Islet of Langerhans (tissue), 1 donor: ENCODE data around the gene BICC1.
"Not testable (repeated sequence)": the region's sequence is repeated elsewhere in the genome, so short reads cannot be mapped to it uniquely, and the experiment has no call there.

Experiments used
- FAIRE-seq: peaks from one replicate; lab custom pipeline; 2011; peaks lifted over from hg19 to GRCh38; lab: Jason Lieb, UNC

The BICC1 gene

DNA sequence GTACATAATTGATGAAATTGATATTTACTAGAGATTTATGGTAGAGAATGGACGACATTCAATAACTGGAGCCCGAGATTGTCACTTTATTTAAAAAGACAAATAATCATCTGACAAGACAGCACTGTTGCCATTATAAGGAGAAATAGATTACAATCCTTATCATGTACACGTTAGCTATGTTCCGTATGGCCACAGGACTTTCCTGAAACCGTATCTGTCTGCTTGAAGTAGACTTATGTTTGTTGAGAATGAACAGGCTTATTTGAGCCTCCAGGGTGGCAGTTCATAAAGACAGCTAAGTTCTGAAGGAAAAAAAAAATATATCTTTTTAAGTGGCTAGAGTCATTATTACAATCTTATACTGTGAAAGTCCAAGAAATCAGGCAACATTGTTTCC is 317.2 kb downstream of the BICC1 start:
- FAIRE-seq = no peak

DNA sequence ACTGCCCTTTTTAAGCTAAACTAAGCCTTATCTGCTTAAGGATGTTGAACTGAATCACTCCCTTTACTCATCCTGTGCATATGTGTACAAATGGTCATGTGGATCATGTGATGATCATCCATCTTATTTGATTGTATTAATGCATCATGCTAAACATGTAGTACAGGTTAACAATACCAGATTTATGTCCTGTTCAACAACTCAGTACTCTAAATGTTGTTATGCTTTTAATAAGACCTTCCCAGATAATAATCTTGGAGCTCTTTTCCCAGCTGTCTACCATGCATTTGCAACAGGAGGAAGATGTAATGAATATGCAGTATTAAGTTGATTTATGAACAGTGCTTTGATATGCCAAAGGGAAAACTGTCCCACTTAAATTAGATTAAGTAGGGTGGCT is 318.0 kb downstream of the BICC1 start:
- FAIRE-seq = no peak

DNA sequence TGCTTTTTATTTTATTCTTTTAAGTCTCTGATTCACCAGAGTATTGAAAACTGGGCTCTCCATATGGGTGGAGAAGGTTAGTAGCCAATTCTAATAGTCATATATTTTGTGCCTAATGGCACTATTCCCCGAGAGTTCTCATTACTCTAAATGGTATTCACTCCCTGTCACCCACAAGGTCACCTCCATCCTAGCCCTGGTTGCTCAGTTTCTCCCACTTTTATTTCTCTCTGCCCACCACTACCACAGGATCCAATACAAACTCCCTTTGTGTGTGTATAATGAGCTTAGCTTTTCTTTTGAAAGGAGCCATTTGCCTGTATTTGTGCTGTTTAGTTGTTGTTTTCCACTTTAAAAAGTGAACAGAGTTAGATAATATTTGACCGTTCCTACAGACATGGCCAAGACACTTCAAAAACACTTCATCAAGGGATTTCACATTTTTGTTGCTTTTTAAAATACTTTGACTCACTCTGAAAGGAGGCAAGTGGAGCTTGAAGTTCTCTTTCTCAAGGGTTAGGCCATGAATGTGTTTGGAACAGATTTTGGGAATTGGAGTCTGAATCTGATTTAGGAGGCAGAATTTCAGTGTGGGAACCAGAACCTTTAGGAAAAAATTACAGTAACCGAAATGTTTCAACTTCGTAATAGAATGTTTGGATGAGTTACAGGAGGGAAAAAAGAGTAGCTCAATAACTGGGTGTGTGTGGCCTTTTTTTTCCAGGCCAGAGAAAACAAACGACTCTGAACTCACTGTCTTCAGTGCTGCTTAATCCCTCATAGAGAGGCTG is 321.3 kb downstream of the BICC1 start:
- FAIRE-seq = no peak

DNA sequence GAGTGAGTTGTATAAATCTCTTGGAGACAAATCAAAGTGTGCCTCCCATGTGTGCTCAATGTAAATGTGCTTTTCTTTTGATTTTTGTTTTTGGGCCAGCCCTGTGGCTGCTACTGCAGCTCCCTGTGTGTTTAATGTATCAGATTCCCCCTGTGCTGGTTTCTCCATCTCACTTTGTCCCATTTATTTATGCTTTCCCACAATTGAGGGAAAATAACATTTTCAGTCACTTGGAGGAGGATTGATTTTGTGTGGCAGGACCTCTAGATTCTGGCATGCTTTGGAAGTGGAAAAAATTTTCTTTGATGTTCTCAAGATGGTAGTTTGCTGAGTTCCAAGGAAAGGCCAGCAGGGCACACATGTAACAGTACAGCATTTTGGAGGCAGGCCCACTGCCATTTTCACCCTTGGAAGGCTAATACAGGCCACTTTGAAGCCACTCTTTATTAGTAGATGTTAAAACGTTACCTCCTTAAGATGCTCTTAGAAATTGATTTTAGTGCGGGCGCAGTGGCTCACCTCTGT is 323.6 kb downstream of the BICC1 start:
- FAIRE-seq = no peak

DNA sequence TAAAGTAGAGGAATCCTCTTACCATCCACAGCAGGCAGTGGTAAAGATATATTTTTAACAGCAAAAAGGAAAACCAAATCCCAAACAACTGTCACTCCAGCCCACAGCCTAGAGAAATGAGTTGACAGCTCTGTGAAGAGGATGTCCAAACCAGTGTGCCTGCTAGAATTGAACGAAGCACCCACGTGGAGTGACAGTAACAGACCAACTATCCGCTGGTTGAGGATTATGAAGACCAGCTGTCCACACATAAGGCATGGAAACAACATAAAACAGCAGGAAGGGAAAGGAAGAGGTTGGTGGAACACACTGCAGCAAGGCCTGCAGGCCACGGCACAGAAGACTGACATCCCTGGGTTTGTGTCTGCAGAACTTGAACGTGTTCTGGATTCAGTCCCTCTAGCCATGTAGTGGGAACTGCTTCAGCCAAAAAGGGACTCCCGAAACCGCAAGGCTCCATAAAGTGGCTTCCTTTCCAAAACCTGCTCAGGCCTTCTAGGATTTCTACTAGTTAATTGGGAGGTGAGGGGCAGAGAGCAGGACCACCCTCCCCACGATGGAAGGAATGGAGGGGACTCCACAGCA is 324.4 kb downstream of the BICC1 start:
- FAIRE-seq = no peak

DNA sequence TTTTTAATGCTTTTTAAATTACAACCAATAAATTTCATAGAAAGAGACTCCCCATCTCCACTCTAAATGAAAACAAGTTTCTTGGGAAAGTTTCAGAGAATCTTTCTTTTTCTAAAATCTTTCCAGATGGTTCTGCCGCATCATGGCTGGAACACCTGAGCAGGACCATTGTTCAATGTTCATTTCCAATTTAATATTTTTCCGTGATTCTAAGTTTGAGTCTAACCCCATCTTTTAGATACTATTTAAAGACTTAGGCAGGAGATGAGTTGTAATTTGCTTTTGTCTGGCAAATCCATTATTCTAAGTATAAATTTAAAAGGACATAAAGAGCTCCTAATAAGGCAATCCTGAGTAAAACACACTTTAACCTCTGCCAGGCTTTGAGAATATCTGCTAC is 325.2 kb downstream of the BICC1 start:
- FAIRE-seq = no peak

DNA sequence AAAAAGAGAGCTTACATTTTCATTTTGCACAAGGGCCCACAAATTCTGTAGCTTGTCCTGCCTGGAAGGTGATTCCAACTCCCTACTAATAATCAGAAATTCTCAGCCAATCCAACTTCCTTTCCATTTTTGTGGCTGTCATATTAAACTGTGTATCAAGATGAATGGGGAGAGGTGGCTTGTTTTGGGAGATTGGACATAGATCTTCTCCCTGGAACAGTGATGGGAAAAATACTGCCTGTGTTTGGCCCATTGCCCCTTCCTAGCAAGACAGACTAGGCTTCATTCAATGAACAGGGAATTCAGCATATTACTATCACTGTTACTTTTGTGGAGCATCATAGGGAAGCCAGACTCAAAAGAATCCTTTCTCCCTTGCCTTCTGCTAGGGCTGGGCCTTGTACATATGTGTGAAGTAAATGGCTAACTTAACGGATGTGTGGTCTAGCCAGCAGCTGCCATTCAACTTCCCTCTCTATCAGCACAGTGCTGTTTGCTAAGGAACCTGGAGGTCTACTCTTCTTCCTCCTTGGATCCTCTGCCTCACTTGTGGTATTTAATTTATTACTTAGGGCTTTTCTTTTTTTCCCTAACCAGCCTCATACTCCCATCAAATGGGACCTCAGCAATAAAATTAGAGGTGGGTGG is 326.0 kb downstream of the BICC1 start:
- no peak for FAIRE-seq

DNA sequence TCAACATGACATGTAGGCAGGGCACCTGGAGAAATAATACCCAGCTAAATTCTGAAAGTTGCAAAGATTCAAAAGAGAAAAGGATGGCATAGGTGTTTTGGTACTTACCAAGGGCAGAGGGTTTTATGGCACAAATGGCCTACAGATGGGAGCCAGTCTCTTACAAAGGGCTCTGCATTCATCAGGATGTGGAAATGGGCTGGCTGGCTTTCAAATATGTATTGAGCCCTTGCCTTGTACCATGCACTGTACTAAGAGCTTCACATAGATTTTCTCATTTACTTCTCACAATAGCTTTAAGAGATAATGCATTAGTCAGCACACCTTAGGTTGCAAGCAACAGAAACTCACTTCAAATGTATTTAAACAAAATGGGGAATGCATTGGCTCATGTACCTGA is 327.1 kb downstream of the BICC1 start:
- no peak for FAIRE-seq

DNA sequence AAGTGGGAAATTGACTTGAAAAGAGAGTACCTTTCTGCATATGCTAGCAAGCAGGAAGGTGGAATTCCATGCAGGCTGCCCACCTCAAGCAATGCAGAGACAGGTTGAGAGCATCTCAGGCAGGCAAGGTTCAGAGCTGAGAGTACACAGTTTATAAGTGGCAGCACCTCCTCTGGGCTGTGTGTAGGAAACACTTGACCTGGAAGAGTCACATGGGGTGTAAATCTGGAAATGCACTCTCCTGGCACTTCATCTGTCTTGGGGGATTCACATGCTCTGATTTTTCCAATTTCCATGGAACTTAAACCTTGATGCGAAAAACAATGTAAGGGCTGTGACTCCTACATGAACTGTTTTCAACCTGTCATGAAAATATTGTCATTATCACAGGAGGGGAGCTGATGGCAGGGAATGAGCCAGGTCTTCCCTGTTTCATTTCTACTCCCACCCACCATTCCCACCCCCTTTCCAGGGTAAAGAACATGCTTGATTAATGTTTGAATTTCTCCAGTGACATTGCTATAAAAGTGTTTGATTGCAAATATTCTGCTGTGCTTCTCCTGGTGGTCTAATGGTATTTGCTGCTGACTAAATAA is 328.3 kb downstream of the BICC1 start:
- no peak for FAIRE-seq

DNA sequence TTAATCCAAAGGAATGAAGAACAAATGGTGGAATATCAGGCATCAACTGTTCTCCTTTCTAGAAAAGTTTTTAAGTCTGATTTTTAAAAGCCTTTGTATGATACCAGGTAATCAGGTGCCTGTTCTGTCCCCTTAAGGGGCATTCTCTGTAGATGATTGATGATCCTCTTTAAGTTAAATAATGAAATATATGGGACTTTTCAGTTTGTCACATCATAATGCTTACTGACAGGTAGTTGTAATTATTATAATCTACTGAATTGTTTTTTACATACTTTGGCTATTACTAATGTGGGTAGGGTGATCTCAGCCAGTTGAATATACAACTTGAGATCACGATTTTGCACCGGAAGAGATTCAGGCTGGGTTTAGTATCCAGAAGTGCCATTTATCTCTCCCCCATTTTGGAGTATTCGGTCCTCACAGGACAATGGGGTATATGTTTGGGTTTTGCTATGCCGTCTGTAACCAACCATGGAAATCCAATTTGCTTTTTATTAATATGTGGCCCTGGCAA is 330.2 kb downstream of the BICC1 start:
- no peak for FAIRE-seq

DNA sequence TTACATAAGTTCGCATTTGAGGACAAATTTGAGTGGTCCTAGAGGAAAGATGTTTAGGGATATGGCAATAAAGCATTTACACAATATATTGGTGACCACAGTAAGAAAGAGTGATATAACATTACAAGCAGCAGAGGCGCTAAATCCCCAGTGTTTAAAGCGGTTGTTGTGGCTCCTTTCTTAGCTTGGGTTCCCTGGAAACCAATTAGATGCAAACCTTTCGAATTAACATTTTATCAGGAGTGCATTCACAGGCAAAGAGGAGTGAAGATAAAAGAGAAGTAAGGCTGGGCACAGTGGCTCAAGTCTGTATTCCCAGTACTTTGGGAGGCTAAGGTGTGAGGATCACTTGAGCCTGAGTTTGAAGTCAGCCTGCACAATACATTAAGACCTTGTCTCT is 331.1 kb downstream of the BICC1 start:
- FAIRE-seq = no peak

DNA sequence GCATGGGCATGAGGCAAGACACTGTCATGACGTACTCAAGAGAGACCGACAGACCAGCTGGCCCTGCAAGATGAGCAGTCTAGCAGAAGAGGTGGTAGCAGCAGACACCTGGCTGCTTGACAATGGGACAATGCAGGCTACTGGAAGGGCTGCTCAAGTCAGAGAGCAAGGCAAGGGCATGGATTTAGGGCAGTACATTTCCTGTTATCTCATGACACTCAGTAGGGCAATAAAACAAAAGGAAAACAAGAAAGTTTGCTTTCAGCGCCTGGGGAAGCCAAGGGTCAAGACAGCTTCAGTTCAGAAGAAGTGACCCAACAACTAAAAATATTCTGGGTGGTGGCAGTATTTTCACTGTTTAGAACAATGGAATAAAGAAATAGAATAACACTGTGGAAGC is 332.0 kb downstream of the BICC1 start:
- FAIRE-seq = no peak

DNA sequence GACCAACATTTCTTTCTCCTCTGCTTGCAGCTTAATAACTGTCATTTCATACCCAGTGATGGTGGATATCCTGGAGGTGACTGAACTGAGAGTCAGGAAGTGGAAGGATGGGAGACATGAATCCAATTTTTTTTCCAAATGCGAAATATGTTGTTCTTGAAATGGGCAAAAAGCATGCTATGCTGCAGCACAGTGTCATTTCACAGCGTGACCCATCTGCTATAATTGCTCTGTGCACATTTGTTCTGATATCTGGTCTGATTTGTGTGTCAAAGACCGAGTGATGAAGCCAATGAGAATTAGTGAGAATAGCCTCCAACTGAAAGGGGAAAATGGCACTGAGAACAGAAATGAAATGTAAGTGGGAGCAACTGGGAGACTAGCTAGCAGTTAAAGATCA is 334.2 kb downstream of the BICC1 start:
- no peak for FAIRE-seq

DNA sequence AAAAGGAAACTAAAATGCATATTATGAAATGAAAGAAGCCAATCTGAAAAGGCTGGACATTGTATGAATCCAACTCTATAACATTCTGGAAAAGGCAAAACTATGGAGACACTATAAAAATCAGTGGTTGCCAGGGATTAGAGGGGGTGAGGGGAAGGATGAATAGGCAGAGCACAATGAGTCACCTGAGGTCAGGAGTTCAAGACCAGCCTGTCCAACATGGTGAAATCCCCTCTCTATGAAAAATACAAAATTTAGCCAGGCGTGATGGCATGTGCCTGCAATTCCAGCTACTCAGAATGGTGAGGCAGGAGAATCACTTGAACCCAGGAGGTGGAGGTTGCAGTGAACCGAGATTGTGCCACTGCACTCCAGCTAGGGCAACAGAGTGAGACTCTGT is 338.9 kb downstream of the BICC1 start:
- no peak for FAIRE-seq

DNA sequence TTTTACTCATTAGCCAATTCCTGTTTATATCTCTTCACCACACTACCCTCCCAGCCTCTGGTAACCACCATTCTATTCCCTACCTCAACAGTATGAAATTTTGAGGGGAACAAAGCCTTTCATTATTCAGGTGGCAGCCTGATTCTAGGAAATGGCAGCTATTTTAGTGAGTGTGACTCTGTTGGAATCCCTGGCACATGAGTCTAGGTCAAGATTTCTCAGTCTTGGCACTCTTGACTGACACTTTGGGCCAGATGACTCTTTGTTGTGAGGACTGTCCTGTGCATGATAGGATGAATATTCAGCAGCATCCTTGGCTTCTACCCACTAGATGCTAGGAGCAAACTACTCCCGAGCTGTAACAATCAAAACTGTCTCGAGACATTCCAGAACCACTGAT is 341.0 kb downstream of the BICC1 start:
- FAIRE-seq = no peak

DNA sequence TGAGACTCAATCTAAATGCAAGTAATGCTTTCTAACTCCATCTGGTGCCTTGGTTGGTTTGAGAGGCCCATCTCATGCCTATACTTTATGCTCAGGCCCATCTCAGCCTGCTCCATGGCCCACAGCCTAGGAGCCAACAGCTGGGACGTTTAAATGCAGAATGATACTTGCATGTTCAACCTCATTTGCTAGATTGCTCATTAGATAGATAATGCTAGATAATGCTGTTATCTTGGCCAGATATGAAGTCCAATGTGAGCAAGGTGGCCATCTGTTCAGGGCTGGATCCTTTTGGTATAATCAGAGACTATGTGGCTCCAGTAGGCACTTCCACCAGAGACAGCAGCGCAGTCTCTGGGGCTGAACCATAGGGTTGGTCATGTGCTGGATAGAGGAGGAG is 342.1 kb downstream of the BICC1 start:
- no peak for FAIRE-seq

DNA sequence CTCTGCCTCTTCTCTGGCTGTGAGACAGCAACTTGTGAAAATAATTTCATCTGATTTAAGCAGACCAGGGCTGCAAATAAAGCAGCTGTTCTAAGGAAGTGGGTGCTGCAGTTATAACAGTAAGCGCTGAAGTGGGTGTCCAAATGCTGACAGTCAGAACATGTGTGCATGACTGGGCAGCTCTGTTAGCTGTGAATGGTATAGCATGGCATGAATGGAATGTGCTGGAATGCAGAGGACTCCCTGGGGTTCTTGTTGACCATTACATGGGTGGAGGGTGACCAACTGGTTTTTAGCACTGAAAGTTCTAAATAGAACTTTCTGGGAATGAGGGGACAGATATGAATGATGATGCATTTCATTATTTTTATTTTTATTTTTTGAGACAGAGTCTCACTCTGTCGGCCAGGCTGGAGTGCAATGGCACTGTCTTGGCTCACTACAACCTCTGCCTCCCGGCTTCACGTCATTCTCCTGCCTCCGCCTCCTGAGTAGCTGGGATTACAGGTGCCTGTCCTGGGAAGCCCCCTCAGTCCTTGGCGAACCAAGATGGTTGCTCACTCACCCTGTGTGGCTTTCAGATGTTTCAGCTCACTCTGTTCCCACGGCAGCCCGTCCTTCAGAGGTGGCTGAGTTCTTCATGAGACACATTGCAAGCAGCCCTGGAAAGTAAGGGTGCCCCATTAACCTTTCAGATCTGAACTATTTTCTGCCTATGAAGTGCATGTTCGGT is 344.0 kb downstream of the BICC1 start:
- FAIRE-seq = no peak

DNA sequence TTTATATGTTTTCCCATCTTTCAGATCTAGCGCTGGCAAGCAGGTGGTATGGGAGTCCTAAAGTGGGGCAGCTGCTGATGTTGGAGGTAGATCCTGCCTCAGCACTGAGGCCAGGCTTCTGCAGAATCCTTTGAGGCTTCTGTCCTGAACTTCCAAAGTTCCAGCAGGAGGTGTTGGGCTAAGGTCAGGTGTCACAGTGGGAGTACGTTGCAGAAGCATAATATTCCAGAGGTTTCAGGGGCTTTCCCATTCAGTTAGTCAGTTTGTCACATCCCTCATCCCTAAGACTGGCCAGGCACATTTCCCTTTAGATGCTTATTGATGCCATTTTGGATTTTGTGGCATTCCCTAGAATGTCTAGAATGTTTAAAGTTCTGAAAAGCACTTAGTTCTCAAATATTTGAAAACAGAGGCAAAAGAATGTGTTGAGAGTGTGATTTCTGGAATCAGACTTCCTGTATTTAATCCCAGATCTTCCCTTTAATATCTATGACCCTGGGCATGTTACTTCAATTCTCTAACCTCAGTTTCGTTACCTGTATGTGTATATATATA is 344.7 kb downstream of the BICC1 start:
- FAIRE-seq = no peak

DNA sequence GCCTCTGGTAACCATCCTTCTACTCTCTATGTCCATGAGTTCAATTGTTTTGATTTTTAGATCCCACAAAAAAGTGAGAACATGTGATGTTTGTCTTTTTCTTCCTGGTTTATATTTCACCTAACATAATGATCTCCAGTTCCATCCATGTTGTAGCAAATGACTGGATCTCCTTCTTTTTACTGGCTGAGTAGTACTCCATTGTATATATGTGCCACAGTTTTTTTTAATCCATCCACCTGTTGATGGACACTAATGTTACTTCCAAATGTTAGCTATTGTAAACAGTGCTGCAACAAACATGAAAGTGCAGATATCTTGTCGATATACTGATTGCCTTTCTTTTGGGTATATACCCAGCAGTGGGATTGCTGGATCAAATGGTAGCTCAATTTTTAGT is 345.5 kb downstream of the BICC1 start:
- FAIRE-seq = not testable (repeated sequence)

DNA sequence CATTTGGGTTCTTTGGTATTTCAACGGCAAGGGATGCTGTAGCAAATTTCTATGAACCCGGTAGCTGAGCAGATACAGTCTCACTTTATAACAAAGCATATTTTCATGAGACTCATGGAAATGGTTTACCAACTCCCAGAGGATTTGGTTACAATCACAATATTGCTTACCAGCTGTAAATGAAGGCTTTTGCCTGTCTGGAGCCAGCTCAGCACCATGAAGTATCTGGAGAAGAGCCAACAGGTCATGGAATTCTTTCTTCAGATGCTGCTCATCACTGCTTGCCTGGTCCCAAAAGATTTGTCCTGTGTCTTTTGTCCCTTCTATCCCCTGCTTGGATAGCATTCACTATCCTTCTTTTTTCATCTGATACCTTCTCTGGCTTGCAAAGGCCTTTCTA is 346.9 kb downstream of the BICC1 start:
- FAIRE-seq = no peak

DNA sequence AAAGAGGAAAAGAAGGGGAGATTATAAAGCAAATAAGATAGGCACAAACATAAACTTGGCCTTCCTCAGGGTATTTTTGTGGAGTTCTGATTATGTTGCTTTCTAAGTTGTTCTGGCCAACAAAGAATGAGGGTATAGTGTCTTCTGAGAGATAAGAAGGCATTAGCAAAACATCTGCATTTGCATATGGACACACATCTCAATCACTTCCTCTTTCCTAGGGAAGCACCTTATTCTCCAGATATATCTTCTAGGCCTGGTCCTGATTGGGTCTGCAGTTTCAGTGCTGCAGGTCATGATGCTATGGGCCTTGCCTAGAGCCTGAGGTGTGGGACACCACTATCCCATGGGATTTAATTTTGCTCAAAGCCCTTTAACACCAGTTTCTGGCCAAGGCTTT is 355.0 kb downstream of the BICC1 start:
- no peak for FAIRE-seq
